ENCODE measurements around the gene MON1A. TPM values are rescaled to one million over a fixed set of nuclear protein-coding genes. Genes with fewer than 3 reads are reported as not detected.
"Not testable (repeated sequence)": the region's sequence is repeated elsewhere in the genome, so short reads cannot be mapped to it uniquely, and the experiment has no call there.

MON1A gene
- total and polyA plus RNA-seq, 2 of the 8 experiments (the other 6 are each of a cell fraction or from before 2014, with no cell fraction given): 10.3 to 14.1 TPM

DNA sequence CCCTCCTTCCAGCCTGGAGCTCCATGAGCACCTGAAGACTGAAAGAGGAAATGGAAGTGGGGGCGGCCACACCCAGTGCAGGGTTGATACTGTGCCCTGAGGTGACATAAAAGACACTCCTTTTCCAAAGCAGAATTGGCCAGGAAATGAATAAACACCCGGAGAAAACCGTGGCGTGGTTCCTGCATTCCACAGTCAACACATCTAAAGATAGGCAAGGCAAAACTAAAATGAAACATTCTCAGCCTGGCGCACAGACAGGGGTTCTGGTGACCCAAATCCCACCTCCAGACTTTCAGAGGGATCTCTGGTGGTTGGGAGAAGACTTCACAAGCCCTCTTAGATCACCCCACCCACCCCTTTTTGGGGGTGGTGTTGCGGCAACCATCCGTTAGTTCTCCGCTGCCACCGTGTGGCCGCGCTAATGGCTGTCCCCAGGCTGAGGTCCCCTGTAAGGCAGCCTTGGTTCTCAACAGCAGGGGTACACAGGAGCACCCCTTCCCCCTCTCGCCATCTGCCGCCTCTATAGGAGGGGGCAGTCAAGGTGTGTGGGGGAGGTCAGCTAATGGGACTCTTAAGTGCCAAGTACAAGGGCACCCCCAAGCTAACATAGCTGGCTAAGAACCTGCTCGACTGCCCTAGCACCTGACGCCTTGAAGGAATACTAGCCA, 23.4 kb downstream of the MON1A start (continued):
- TF ChIP-seq RAD21 (IDR thresholded peaks at IDR 0.05 in 1 of 2, conservative IDR thresholded peaks at IDR 0.05 in 1 of 2; ENCODE audit: low read depth in 2 of 2, low read length in 2 of 2): peak; percentile 80 to 85
- TF ChIP-seq YY1 (IDR thresholded peaks at IDR 0.05; ENCODE audit: low read depth, low read length): peak; percentile 50; the same call in 1 of the 2 replicates

DNA sequence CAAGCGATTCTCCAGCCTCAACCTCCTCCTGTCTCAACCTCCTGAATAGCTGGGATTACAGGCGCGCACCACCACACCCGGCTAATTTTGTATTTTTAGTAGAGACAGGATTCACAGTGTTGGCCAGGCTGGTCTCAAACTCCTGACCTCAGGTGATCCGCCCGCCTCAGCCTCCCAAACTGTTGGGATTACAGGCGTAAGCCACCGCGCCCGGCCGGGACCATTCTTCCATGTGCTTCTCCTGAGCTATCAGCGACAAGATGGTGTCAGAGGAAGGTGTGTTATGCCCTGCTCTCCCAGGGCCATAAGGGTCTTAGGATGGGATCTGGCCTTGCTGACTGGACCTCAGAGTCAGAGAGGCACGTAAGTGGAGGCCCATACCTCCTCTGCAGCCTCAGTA, 25.2 kb downstream of the MON1A start:
- WGBS, 2 experiments (ENCODE audit: extremely low coverage in 1 of 2, insufficient coverage in 1 of 2, insufficient read length in 1 of 2, insufficient replicate concordance in 2 of 2, low coverage in 1 of 2, low lambda C conversion rate in 2 of 2, missing lambda C conversion rate in 1 of 2): 96% methylated on average over 13 of the region's 13 CpGs; no CpG with 5 or more reads in 1 of the 2 experiments
- POLR2A ChIA-PET (ENCODE audit: partially characterized antibody): interaction anchor here (1.1 to 5.1 kb wide), 4 partner anchors 9 to 66 kb away, joined by 3 to 23 read pairs (median 4); no protein-coding TSS in a partner anchor
- peak overlapping the region; percentile 46 to 68; a peak in 1 of 4 replicates for H3K4me2 ChIP-seq (ENCODE audit: insufficient read depth in 1 of 2, low read depth in 2 of 2, low read length in 2 of 2)

More for the DNA sequence above, 25.2 kb downstream of the MON1A start:
- not testable (repeated sequence) for H2BK20ac ChIP-seq (ENCODE audit: low read length); H3K36me3 ChIP-seq (ENCODE audit: control insufficient read depth in 2 of 4, insufficient read depth in 4 of 4, low read length in 3 of 4); H3K14ac ChIP-seq (ENCODE audit: insufficient read length); H3K23me2 ChIP-seq (ENCODE audit: low read depth, low read length); DNase-seq (ENCODE audit: low read depth in 1 of 2, low spot score in 2 of 2); H3K27ac ChIP-seq (ENCODE audit: low read depth, low read length); H4K20me1 ChIP-seq (replicated peaks in 1 of 2; ENCODE audit: control insufficient read depth in 1 of 2, insufficient read depth in 2 of 2, low read length in 2 of 2); H3K27me3 ChIP-seq (replicated peaks in 1 of 4; ENCODE audit: control insufficient read depth in 3 of 4, extremely low read depth in 1 of 4, insufficient read depth in 3 of 4, low read length in 3 of 4); H3K79me1 ChIP-seq (ENCODE audit: low read depth, low read length); H3K9me3 ChIP-seq (ENCODE audit: insufficient read depth in 2 of 2, low read depth in 1 of 2, low read length in 1 of 2); H2AFZ ChIP-seq (ENCODE audit: low read length); H3K23ac ChIP-seq (ENCODE audit: insufficient read length); FAIRE-seq; H3K79me2 ChIP-seq (ENCODE audit: control insufficient read depth in 1 of 2, insufficient read depth in 2 of 2, low read length in 2 of 2)
- peaks cover 0 to 29% (median 19%) of the 10 kb centered on the region in 4 experiments; a peak in 6 of 7 replicates for H3K4me1 ChIP-seq (replicated peaks in 1 of 4; ENCODE audit: control insufficient read depth in 3 of 4, insufficient read depth in 4 of 4, low read length in 3 of 4)
- H3K4me3 ChIP-seq (ENCODE audit: extremely low read depth in 1 of 4, insufficient read depth in 2 of 4, low read depth in 3 of 4, low read length in 4 of 4): peak overlapping the region in 1 of 4 experiments; percentile 49; a peak in 1 of 8 replicates
- H2BK15ac ChIP-seq (ENCODE audit: low read length): peak overlapping the region; percentile 34
- H4K5ac ChIP-seq (ENCODE audit: insufficient read length, low read depth, low read length): peak overlapping the region; percentile 22
- peak overlapping the region; percentile 83 for H3K56ac ChIP-seq (replicated peaks; ENCODE audit: insufficient read length, low read depth, low read length)
- peak overlapping the region; percentile 54; the same call in 1 of the 2 replicates for H2AK5ac ChIP-seq (ENCODE audit: low read depth, low read length)
- H2BK120ac ChIP-seq (replicated peaks; ENCODE audit: low read depth, low read length): peak overlapping the region; percentile 60
- CTCF ChIA-PET (ENCODE audit: partially characterized antibody): interaction anchor here (0.6 to 16.1 kb wide), 9 partner anchors 23 to 185 kb away, joined by 3 to 306 read pairs (median 5); partner anchors contain the start of genes AMIGO3 and MON1A
- H2BK5ac ChIP-seq (ENCODE audit: low read depth, low read length): 0 out of 2 replicates have a peak overlapping the region, but pooled peaks have one; percentile 45
- H3K9ac ChIP-seq (replicated peaks in 1 of 4; ENCODE audit: extremely low read depth in 1 of 4, low read depth in 3 of 4, low read length in 3 of 4): 0 out of 7 replicates have a peak overlapping the region, but pooled peaks of 1 of the 4 experiments have one; percentile 58
- H3K18ac ChIP-seq (ENCODE audit: extremely low read depth, low read length): 0 out of 2 replicates have a peak overlapping the region, but pooled peaks have one; percentile 94
- H4K91ac ChIP-seq (replicated peaks; ENCODE audit: insufficient read length, low read length): peak overlapping the region; percentile 73
- peak overlapping the region; percentile 64; the same call in 1 of the 2 replicates for H4K8ac ChIP-seq (ENCODE audit: extremely low read depth, insufficient read depth, low read length)
- peak overlapping the region; percentile 75 for H3K4ac ChIP-seq (replicated peaks; ENCODE audit: insufficient read length, low read depth, low read length)
- H2BK12ac ChIP-seq (ENCODE audit: low read depth, low read length): peak overlapping the region; percentile 88; the same call in 1 of the 2 replicates
